Gastroesophageal sphincter (tissue), 3 donors: ENCODE results near the gene CDH23.

Experiments
- CTCF ChIP-seq, 4 experiments: fragments of 200-600 bp in 2 of 4; fragments of 450-650 bp in 2 of 4; sonication (generic) in 1 of 4; IDR thresholded peaks; one replicate each; pipeline ENCODE4 v1.5.1; 2017 to 2019; ENCODE audit warnings: antibody characterized with exemption in 4 of 4, mild to moderate bottlenecking in 2 of 4, moderate library complexity in 2 of 4
- POLR2A ChIP-seq, 2 donors: fragments of 450-650 bp; IDR thresholded peaks; one replicate each; pipeline ENCODE4 v1.6.1; 2017; ENCODE audit warnings: antibody characterized with exemption in 2 of 2, mild to moderate bottlenecking in 2 of 2, moderate library complexity in 1 of 2

- TF ChIP-seq CTCF (IDR thresholded peaks at IDR 0.05) = no peak
- TF ChIP-seq POLR2A (IDR thresholded peaks at IDR 0.05) = no peak
These were observed 38.9 kb upstream of the CDH23 start for GRCh38 chr10:71357792-71358265.
